Activated CD4-positive, alpha-beta T cell treated with anti-CD3 and anti-CD28 coated beads, Interleukin-2, amount 50 U/mL, for 1 hour (primary cell): ENCODE data around the gene GASK1A.

ENCODE experiments used
- DNase-seq: peaks from one replicate; pipeline ENCODE4 v3.0.0-alpha.2; 2020

The GASK1A gene

GRCh38 chr3:42983927-42984326 is 4.8 kb downstream of the GASK1A start:
- no peak for DNase-seq

- no peak for DNase-seq
Observed at GRCh38 chr3:42984701-42985100, 5.6 kb downstream of the GASK1A start.

- no peak for DNase-seq
Observed at GRCh38 chr3:42988097-42988496, 9.0 kb downstream of the GASK1A start.

GRCh38 chr3:42988566-42988965 is 9.5 kb downstream of the GASK1A start:
- DNase-seq = no peak

- DNase-seq = no peak
Observed at GRCh38 chr3:42991341-42992315, 12.5 kb downstream of the GASK1A start.

- DNase-seq = no peak
Observed at GRCh38 chr3:42994595-42994994, 15.5 kb downstream of the GASK1A start.

- no peak for DNase-seq
Observed at GRCh38 chr3:42996021-42996420, 16.9 kb downstream of the GASK1A start.

- no peak for DNase-seq
Observed at GRCh38 chr3:42996633-42997075, 17.5 kb downstream of the GASK1A start.

GRCh38 chr3:42999212-42999611 is 20.1 kb downstream of the GASK1A start:
- no peak for DNase-seq

- DNase-seq = no peak
Observed at GRCh38 chr3:42999632-43000031, 20.5 kb downstream of the GASK1A start.

GRCh38 chr3:43000387-43000786 is 21.3 kb downstream of the GASK1A start:
- no peak for DNase-seq

GRCh38 chr3:43001094-43001553 is 22.0 kb downstream of the GASK1A start:
- no peak for DNase-seq

GRCh38 chr3:43001556-43002121 is 22.5 kb downstream of the GASK1A start:
- DNase-seq = no peak

- DNase-seq = no peak
Observed at GRCh38 chr3:43004282-43004681, 25.2 kb downstream of the GASK1A start.

GRCh38 chr3:43005253-43005652 is 26.1 kb downstream of the GASK1A start:
- DNase-seq = no peak

GRCh38 chr3:43005981-43006380 is 26.9 kb downstream of the GASK1A start:
- no peak for DNase-seq

- DNase-seq = no peak
Observed at GRCh38 chr3:43006825-43007224, 27.7 kb downstream of the GASK1A start.

GRCh38 chr3:43009547-43009946 is 30.4 kb downstream of the GASK1A start:
- no peak for DNase-seq

GRCh38 chr3:43010638-43011037 is 31.5 kb downstream of the GASK1A start:
- DNase-seq = no peak

- no peak for DNase-seq
Observed at GRCh38 chr3:43011638-43012037, 32.5 kb downstream of the GASK1A start.

GRCh38 chr3:43012174-43012573 is 33.1 kb downstream of the GASK1A start:
- DNase-seq = no peak

GRCh38 chr3:43013256-43013655 is 34.1 kb downstream of the GASK1A start:
- DNase-seq = no peak

GRCh38 chr3:43013743-43014155 is 34.6 kb downstream of the GASK1A start:
- DNase-seq = no peak

- DNase-seq = no peak
Observed at GRCh38 chr3:43014241-43014640, 35.1 kb downstream of the GASK1A start.
